Mammary epithelial cell (primary cell): ENCODE data around the gene POU2F3.

ENCODE experiments used
- EZH2 ChIP-seq: IDR thresholded peaks from 2 replicates; pipeline ENCODE4 v1.6.1; 2012; ENCODE audit warnings: low read length, inconsistent platforms, borderline replicate concordance
- TF ChIP-seq, protein P1 (sequence below), 2 donors: IDR thresholded peaks in 1 of 2; conservative IDR thresholded peaks in 1 of 2; 2 replicates each; pipeline ENCODE4 v1.5.1; 2011 to 2012; ENCODE audit warnings: inconsistent platforms in 2 of 2, low read length in 2 of 2, mild to moderate bottlenecking in 2 of 2, control low read depth in 1 of 2, low read depth in 1 of 2; ENCODE audit not compliant: insufficient read depth in 1 of 2; ENCODE audit errors: extremely low read depth in 1 of 2

DNA sequence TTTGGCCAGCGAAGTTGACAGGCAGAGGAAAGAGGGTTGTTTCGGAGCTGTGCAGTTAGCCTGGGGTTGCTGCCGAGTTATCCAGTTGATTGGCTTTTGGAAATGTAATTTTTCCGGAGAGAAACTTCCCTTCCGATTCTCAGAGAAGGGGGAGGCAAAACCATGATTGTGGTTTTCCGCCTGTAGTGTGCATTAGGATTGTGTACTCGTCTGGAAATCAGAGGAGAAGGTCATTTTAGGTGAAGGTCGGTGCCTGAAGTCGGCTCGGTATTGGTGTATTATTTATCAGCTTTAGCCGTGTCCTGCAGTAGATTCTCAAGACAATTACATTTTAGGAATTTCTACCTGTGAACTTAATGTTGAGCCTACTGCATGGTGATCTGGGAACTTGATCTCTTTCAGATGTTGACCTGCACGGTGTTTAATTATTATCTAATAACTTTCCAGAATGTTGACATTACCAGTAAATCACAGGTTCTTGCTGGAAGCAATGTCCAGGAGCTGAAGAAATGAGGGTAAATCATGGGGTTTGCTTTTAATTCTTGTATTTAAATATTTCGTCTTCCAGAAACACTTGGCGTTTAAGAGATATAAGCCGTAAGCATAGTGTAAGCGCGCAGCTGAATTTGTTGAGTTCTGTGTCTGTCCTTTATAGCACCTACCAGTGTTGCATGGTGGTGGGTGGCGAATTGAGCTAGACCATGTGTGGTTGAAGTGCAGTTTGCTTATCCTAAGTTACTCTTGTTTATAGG is 97.6 kb downstream of the POU2F3 start:
- TF ChIP-seq, protein P1, sequence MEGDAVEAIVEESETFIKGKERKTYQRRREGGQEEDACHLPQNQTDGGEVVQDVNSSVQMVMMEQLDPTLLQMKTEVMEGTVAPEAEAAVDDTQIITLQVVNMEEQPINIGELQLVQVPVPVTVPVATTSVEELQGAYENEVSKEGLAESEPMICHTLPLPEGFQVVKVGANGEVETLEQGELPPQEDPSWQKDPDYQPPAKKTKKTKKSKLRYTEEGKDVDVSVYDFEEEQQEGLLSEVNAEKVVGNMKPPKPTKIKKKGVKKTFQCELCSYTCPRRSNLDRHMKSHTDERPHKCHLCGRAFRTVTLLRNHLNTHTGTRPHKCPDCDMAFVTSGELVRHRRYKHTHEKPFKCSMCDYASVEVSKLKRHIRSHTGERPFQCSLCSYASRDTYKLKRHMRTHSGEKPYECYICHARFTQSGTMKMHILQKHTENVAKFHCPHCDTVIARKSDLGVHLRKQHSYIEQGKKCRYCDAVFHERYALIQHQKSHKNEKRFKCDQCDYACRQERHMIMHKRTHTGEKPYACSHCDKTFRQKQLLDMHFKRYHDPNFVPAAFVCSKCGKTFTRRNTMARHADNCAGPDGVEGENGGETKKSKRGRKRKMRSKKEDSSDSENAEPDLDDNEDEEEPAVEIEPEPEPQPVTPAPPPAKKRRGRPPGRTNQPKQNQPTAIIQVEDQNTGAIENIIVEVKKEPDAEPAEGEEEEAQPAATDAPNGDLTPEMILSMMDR (conservative IDR thresholded peaks at IDR 0.05 in 1 of 2, IDR thresholded peaks at IDR 0.05 in 1 of 2; ENCODE audit: extremely low read depth in 1 of 2, insufficient read depth in 1 of 2, low read depth in 1 of 2, low read length in 2 of 2): no peak
- no peak for TF ChIP-seq EZH2
